ENCODE measurements around the gene RCCD1. TPM values are rescaled to one million over a fixed set of nuclear protein-coding genes. Genes with fewer than 3 reads are reported as not detected.
A peak's percentile ranks its signal among the peaks of the same experiment; 100 is the strongest.
"Not testable (repeated sequence)": the region's sequence is repeated elsewhere in the genome, so short reads cannot be mapped to it uniquely, and the experiment has no call there.

The RCCD1 gene, protein sequence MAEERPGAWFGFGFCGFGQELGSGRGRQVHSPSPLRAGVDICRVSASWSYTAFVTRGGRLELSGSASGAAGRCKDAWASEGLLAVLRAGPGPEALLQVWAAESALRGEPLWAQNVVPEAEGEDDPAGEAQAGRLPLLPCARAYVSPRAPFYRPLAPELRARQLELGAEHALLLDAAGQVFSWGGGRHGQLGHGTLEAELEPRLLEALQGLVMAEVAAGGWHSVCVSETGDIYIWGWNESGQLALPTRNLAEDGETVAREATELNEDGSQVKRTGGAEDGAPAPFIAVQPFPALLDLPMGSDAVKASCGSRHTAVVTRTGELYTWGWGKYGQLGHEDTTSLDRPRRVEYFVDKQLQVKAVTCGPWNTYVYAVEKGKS
- total RNA-seq, result 1 to 10 TPM; 5.1 to 7.4 TPM
- long read RNA-seq, donor 1, partial matches to known transcripts, result 7 of 11 reads
- long read RNA-seq, donor 1, other reads (novel, unspliced or antisense), result 1 of 11 reads
- long read RNA-seq, donor 2, transcript RCCD1-201 (8 exons, 2,689 nt), result major isoform, 5 of 42 reads
- long read RNA-seq, donor 2, partial matches to known transcripts, result 31 of 42 reads
- long read RNA-seq, donor 2, other reads (novel, unspliced or antisense), result 6 of 42 reads

DNA sequence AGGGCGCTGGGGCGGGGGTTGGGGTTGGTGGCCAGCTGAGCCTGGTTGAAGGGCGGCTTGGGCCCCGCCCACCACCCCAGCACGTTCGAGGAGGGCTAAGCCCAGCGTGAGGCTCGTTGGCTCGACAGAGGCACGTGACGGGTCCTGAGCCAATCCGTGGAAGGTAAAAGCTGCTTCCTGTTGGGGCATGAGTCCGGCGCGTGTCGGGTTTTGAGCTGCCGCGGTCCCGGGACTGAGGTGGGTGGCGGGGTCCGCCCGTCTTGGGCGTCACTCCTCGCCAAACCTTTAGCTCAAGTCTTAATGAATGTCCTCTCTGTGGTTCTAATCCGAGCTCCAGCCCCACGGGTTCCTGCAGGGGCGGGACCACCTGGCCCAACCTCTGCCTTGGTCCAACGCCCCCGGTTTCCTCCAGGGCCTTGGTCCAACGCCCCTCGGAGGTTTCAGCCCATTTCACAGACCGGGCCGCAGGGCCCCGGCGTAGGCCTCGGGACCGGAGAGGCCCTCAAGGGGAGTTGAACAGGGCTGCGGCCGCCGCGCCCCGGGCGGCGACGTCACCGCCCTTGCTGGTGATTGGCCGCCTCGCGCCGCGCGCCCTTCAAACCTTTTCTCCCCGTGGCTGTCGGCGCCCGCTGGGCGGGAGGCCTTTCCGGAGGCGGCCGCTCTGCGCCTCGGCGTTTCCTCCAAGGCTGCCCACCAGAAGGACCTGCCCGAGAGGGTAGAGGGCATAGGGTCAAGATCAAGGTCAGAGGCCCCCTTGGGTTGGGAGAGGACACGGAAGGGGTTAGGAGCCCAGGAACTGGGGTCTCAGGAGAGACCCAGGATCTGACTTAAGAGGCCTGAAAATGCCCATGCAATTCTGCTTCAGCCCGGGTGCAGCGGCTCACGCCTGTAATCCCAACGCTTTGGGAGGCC lies at the start of gene RCCD1:
TSS of gene RCCD1 (plus strand) at position 173 of the 912 bp plus-strand sequence. CDS start 1,851 bp downstream, outside the sequence.
- peak; percentile 98 for DNase-seq (ENCODE audit: low spot score)
- intact Hi-C loops (cut with DNase I), result loop anchor here in 1 of 2 donors (5.0 kb wide), 2 partner anchors 82 to 317 kb away; no protein-coding TSS in a partner anchor

DNA sequence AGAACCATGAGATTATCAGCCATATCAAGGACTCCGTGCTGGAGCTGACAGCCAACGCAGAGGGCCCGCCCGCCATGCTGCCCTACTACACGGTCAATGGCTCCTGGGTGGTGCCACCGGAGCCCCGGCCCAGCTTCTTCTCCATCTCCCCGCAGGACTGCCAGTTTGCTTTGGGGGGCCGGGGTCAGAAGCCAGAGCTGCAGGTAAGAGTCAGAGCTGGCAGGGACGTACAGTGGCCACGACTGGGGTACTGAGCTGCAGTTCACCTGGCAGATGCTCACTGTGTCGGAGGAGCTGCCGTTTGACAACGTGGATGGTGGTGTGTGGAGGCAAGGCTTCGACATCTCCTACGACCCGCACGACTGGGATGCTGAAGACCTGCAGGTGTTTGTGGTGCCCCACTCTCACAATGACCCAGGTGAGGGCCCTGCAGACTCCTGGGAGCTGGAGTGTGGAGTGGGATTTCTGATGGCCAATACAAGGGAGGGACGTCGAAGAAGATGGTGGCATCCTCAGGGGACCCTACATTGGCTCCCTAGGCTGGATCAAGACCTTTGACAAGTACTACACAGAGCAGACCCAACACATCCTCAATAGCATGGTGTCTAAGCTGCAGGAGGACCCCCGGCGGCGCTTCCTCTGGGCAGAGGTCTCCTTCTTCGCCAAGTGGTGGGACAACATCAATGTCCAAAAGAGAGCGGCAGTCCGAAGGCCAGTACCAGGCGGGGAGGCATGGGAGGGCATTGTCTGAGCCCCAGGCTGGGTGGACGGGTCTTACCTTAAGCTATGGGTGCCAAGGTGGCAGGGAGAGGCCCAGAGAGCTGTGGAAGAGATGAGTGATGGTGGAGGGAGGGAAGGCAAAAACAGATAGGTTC lies 49.1 kb upstream of the RCCD1 start:
- intact Hi-C loops (cut with DNase I), result loop anchor here in 1 of 2 donors (5.0 kb wide), 1 partner anchor 1868 kb away; no protein-coding TSS in a partner anchor
- no peak for DNase-seq (ENCODE audit: low spot score)

DNA sequence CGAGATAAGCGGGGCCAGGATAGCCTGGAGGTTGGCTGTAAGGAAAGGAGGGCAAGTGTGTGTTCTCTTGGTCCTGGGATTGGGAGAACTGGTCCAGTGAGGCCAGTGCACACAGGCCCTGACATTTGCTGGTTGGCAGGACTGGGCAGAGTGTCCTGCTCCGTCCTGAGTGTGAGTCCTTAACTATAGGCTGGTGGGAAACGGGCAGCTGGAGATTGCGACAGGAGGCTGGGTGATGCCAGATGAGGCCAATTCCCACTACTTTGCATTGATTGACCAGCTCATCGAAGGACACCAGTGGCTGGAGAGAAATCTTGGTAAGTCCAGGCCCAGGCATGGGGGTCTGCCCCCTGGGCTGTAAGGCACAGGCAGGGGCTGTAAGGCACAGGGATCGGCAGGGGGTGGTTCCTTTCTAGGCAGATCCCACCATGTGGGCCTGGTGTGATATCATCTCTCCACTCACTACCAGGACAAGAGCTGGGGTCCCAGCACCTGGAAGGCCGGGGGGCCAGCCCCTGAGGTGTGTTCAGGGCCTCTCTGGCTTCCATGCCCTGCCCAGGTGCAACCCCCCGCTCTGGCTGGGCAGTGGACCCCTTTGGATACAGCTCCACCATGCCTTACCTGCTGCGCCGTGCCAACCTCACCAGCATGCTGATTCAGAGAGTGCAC lies 48.4 kb upstream of the RCCD1 start:
- DNase-seq (ENCODE audit: low spot score), result no peak
- intact Hi-C loops (cut with DNase I), result loop anchor here in 1 of 2 donors (5.0 kb wide), 1 partner anchor 1869 kb away; no protein-coding TSS in a partner anchor

DNA sequence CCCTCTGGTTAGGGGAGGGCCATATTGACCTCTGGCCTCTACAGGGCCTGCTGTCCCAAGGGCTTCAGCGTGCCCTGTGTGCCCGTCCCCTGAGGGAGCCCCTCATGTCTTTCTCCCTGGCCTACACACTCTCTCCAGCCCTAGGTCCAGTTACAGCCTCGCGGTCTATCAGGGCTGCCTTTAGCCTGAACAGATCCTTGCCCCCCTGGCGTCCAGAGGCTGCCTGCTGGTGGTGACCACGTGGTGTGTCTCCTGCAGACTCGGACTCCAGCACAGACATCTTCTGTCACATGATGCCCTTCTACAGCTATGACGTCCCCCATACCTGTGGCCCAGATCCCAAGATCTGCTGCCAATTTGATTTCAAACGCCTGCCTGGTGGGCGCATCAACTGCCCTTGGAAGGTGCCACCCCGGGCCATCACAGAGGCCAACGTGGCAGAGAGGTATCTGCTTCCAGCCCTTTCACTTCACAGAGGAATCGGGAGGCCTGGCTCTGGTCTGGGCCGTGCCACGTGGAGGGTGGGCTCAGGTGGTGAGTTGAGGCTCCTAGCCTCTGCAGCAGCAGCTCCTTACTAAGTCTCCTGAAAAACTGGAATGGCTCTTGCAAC lies 47.5 kb upstream of the RCCD1 start:
- DNase-seq (ENCODE audit: low spot score), result no peak
- intact Hi-C loops (cut with DNase I), result loop anchor here in 1 of 2 donors (5.0 kb wide), 1 partner anchor 1870 kb away; no protein-coding TSS in a partner anchor

DNA sequence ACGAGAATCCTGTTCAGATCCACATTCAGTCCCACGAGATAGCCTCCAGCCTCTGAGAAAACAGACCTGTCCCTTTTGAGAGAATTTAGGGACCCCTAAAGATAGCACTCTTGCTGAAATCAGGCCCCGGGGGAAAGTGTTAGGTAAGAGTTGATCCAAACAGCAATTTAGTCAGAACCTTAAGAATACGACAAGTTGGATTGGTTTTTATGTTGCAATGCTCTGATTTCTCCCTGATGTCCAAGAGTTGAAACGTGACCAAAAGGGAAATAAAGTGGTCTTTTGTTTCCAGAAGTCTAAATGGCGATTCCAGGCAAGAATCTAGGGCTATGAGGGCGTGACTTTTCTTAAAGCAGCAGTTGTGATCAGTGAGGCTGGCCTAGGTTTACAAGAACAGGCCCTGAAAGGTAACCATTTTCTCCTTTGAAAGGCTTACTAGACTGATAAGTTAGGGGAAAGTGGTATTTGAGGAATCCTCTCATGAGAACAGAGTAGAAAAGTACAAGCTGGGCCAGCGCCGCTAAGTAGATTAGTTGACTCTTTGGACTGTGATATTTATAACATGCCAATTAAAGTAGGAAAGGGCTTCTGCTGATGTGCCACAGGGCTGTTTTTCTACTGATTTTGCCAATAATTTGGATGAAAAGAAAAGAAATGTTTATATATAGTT lies 46.7 kb upstream of the RCCD1 start:
- intact Hi-C loops (cut with DNase I), result loop anchor here in 1 of 2 donors (5.0 kb wide), 1 partner anchor 1871 kb away; no protein-coding TSS in a partner anchor
- no peak for DNase-seq (ENCODE audit: low spot score)

DNA sequence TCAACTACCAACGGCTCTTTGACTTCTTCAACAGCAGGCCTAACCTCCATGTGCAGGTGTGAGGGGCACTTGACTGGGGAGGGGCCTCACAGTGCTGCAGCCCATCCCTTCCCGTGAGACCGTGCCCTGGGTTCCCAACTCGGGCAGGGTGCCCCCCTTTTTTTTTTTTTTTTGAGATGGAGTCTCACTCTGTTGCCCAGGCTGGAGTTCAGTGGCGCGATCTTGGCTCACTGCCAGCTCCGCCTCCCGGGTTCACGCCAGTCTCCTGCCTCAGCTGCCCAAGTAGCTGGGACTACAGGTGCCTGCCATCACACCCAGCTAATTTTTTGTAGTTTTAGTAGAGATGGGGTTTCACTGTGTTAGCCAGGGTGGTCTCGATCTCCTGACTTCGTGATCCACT lies 45.2 kb upstream of the RCCD1 start:
- not testable (repeated sequence) for DNase-seq (ENCODE audit: low spot score)
- intact Hi-C loops (cut with DNase I), result loop anchor here in 1 of 2 donors (5.0 kb wide), 1 partner anchor 1872 kb away; no protein-coding TSS in a partner anchor

DNA sequence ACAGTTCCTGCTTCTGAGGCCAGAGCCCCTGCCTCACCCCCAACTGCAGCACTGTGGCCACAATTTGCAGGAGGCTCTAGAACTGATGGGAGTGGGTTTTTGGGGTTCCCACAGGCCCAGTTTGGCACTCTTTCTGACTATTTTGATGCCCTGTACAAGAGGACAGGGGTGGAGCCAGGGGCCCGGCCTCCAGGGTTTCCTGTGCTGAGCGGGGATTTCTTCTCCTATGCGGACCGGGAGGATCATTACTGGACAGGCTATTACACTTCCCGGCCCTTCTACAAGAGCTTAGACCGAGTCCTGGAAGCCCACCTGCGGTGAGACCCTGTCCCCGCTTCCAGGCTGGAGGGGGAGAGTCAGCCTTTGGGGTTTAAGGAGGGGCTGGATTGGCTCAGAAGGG lies 44.7 kb upstream of the RCCD1 start:
- no peak for DNase-seq (ENCODE audit: low spot score)
- intact Hi-C loops (cut with DNase I), result loop anchor here in 1 of 2 donors (5.0 kb wide), 1 partner anchor 1873 kb away; no protein-coding TSS in a partner anchor

DNA sequence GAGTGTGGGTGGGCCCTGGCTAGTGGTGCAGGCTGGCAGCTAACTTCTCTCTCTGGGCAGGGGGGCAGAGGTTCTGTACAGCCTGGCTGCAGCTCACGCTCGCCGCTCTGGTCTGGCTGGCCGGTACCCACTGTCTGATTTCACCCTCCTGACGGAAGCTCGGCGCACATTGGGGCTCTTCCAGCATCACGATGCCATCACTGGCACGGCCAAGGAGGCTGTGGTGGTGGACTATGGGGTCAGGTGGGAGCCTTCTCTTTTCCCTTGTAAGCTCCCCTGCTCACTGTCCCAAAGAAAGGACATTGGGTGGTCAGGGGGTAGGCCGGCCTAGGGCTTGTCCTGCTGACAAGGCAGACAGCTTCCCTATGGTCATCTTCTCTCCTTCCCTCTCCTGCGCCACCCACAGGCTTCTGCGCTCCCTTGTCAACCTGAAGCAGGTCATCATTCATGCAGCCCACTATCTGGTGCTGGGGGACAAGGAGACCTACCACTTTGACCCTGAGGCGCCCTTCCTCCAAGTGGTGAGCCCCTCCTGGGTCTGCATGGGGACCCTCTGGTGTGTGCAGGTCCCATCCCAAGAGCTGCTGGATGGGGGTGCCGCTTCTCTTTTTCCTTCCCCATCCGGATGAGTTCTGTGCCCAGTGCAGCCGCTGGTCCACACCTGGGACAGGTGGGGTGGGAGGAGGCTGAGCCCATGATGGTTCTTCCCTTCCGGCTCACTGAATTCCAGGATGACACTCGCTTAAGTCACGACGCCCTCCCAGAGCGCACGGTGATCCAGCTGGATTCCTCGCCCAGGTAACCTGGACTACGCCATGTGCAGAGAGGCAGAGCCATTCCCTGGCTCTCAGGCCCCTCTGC lies 44.0 kb upstream of the RCCD1 start:
- intact Hi-C loops (cut with DNase I), result no loop called here
- DNase-seq (ENCODE audit: low spot score), result no peak

DNA sequence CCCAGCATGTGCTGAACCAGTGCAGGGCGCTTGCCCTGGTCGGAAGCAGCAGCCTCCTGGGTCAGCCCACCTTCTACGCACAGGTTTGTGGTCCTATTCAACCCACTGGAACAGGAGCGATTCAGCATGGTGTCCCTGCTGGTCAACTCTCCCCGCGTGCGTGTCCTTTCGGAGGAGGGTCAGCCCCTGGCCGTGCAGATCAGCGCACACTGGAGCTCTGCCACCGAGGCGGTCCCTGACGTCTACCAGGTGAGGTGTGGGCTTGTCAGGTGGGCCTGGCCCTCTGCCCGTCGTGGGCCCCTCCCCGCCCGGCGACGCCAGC lies 43.4 kb upstream of the RCCD1 start:
- no peak for DNase-seq (ENCODE audit: low spot score)
- intact Hi-C loops (cut with DNase I), result no loop called here

DNA sequence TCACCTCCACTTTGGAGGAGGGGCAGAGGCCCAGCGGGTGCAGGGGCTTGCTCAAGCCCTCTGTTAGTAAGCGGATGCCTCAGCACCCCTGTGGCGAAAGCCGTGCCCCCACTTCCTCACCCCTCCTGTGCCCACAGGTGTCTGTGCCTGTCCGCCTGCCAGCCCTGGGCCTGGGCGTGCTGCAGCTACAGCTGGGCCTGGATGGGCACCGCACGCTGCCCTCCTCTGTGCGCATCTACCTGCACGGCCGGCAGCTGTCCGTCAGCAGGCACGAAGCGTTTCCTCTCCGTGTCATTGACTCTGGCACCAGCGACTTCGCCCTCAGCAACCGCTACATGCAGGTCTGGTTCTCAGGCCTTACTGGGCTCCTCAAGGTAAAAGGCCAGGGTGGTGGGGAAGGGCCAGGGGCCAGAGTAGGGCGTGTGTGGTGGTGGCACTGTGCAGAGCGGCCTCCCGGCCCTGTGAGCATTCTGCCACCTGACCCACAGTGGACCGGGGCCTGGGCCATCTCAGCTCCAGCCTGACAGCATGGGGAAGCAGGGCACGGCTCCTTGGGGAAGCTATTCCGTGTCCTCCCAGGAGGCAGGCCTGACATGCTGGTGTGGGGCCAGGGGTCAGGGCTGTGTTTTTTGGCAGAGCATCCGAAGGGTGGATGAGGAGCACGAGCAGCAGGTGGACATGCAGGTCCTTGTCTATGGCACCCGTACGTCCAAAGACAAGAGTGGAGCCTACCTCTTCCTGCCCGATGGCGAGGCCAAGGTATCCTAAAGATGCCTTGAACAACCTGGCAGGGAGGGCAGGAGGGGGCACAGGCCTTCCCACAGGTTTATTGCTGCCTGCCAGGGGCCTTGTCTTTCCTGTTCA lies 42.5 kb upstream of the RCCD1 start:
- DNase-seq (ENCODE audit: low spot score), result no peak
- intact Hi-C loops (cut with DNase I), result no loop called here

DNA sequence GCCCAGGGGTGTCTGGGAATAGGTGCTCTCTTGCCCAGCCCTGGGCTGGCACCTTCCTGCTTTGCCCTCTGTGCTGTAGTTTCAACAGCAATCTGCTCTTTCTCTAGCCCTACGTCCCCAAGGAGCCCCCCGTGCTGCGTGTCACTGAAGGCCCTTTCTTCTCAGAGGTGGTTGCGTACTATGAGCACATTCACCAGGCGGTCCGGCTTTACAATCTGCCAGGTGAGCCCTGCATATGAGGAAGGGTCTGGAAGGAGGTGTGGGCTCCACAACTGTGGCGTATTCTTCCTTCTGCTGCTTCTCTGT lies 42.0 kb upstream of the RCCD1 start:
- intact Hi-C loops (cut with DNase I), result no loop called here
- no peak for DNase-seq (ENCODE audit: low spot score)

DNA sequence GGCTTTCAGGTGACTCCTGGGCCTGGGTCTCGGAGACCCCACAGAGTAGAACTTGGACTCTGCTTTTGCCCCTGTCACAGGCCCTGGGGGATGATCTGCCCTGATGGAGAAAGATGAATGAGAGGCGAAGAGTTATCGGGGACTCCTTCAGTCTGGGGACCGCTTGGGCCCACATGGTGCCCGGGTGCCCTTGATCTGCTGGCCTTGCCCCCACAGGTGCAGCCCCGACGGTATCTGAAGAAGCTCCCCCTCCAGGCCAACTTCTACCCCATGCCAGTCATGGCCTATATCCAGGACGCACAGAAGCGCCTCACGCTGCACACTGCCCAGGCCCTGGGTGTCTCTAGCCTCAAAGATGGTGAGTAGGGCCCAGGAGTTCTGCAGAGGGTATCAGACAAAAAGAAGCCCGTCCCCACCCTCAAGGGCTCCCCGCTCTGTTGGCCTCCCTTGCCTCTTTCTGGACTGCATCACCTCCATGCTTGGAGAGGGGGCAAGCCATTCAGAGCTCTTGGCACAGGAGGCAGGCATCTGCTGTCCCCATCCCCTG lies 41.2 kb upstream of the RCCD1 start:
- DNase-seq (ENCODE audit: low spot score), result no peak
- intact Hi-C loops (cut with DNase I), result no loop called here

DNA sequence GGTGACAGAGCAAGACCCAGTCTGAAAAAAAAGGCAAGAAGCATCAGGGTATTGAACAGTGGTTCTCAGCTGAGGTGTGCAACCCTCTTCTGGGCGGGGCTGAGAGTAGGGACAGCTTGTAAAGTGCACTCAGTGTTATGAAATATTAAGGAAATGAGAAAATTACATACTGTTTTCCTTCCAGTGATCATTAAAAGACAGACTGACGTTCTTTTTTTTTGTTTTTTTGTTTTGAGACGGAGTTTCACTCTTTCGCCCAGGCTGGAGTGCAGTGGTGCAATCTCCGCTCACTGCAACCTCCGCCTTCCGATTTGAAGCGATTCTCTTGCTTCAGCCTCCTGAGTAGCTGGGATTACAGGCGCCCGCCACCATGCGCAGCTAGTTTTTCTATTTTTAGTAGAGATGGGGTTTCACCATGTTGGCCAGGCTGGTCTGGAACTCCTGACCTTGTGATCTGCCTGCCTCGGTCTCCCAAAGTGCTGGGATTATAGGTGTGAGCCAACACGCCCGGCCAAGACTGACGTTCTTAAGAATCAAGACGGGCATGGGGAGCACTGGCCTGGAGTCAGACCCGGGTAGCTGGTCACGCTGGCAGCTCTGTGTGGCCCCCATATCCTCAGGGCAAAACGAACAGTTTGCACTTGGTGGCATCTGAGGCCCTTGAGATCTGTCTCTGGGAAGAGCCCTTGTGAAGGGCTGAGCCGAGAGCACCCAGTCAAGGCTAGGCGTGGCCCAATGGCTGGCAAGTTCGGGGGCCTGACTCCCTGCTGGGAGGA lies 40.2 kb upstream of the RCCD1 start:
- DNase-seq (ENCODE audit: low spot score), result no peak
- intact Hi-C loops (cut with DNase I), result loop anchor here in 1 of 2 donors (5.0 kb wide), 1 partner anchor 1302 kb away; no protein-coding TSS in a partner anchor

DNA sequence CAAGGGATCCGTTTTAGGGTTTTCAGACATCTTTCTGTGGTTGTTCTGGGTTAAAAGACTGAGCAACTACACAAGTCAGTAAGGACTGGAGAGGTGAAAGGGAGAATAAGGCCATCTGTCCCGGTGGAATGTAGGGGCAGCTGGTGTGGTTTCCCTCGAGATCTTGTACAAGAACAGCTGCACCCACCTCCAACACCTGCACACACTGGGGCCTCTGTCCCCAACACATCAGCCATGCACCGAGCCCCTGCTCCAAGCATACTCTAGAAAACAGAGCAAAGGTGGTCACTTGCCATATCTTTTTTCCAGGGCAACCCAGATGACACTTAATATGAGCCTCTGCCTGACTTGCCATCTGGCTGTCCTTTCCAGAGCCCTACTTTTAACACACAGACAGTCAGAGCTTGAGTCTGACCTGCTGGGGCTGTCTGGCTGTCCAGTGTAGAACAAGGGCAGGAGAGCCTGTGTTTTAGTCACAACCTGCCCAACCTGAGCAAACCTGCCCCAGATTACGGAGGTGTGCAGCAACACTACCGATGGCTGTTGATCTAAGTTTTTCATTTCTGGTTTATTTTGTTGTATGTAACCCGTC lies 39.4 kb upstream of the RCCD1 start:
- no peak for DNase-seq (ENCODE audit: low spot score)
- intact Hi-C loops (cut with DNase I), result loop anchor here in 1 of 2 donors (5.0 kb wide), 1 partner anchor 1303 kb away; no protein-coding TSS in a partner anchor
